ENCODE data around the gene HASPIN.

Gene HASPIN

DNA sequence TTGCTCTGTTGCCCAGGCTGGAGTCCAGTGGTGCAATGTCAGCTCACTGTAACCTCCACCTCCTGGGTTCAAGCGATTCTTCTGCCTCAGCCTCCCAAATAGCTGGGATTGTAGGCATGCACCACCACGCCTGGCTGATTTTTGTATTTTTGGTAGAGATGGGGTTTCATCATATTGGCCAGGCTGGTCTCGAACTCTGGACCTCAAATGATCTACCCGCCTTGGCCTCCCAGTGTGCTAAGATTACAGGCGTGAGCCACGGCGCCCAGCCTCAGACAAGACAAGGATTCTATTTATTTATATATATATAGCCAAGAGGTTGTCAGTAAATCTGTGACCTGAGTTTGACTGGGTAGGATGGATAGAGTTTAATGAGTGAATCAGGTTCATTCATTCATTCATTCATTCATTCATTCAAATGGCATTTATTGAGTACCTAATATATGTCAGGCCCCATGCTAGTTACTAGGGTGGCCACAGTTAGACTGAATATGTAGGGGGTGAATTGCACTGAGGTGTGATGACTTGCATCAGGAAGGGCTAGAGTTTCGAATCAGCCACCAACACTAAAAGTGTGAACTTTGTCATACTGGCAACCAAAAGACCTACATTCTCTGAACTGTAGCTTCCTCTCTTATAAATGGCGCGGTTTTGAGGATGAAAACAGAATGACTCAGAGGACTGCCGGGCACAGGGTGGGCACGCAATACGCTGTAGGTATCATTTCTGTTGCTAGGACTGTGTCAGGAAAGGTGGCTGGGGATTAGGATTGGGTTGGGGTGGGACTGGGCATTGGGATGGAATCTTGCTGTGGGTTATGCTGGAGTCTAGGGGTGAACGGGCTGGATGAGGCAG is 39.4 kb downstream of the HASPIN start:
- DNase-seq (ENCODE audit: extremely low read depth in 1 of 2, low read depth in 1 of 2): no peak

DNA sequence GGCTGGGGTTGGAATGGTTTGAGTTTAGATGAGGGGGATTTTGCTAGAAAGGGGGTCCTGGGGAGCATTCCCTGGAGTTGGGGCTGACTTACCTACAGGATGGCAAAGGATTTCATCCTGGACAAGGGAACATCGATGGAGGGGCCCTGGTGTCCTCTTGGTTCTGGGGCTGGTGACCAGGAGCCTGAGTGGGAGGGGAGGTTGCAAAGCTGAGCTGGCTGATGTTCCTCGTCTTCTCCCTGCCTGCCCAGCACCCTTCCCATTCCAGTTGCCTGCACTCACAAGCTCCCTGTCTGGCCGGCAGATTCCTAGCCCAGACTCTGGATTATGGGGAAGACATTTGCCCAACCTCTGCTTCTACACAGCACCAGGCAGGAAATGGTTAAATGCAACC is 40.1 kb downstream of the HASPIN start:
- DNase-seq (ENCODE audit: extremely low read depth in 1 of 2, low read depth in 1 of 2): no peak

DNA sequence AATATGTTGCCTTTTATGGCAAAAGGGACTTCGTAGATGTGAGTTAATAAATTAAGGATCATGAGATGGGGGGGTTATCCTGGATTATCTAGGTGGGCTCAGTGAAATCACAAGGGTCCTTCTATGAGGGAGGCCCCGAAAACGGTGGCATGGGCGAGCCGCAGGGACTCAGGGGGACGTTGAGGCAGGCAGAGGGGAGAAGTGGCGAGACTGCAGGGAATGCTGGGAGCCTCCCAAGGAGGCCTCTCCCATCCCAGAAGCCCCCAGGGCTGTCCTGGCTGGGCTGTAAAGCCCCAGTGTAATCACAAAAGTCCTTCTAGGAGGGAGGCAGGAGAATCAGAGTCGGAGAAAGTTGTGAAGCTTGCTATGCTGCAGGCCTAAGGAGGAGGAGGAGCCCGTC is 42.3 kb downstream of the HASPIN start:
- no peak for DNase-seq (ENCODE audit: extremely low read depth in 1 of 2, low read depth in 1 of 2)

DNA sequence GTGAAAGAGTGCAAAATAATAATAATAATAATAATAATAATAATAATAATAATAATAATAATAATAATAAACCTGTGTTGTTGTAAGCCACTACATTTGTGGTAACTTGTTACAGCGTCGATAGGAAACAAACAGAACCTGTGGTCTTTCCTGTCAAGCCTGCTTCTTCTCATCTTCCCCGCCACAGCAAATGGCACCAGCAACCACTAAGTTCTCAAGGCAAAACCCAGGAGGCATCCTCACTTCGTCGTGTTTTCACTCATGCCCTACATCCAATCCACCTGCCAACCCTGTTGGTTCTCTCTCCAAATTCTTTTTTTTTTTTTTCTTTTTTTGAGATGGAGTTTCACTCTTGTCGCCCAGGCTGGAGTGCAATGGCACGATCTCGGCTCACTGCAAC is 43.1 kb downstream of the HASPIN start:
- no peak for DNase-seq (ENCODE audit: extremely low read depth in 1 of 2, low read depth in 1 of 2)

DNA sequence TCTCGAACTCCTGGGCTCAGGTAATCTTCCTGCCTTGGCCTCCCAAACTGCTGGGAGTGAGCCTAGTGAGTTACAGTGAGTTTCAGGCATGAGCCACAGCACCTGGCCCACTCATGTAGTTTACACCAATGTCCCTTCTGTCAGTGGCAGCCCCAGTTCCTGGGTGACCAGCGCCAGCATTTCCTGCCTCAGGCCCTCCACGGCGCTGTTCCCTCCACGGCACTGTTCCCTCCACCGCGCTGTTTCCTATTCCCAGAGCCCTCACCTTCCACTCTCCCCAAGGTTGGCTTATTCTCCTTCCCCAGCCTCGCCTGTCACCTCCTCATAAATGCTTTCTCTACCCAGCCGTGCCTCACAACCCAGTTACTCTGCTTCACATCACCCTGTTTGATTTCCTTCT is 44.6 kb downstream of the HASPIN start:
- DNase-seq (ENCODE audit: extremely low read depth in 1 of 2, low read depth in 1 of 2): no peak

DNA sequence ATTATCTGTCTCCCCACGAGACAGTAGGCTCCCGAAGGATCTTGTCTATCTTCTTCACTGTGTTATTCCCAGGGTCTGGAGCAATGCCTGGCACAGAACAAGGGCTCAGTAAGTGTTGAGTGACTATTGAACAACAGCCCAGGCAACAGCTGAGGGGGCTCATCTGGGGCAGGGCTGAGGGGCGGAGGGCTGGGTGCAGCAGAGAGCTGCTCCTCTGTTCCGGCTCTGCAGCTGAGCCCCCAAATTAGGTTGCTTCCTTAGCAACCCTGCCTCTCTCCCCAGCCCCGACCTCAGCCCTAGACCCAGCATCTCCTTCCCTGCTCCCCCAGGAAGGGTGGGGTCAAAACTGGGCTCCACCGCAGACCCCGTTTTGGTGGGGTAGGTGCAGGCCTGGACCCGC is 45.1 kb downstream of the HASPIN start:
- no peak for DNase-seq (ENCODE audit: extremely low read depth in 1 of 2, low read depth in 1 of 2)

DNA sequence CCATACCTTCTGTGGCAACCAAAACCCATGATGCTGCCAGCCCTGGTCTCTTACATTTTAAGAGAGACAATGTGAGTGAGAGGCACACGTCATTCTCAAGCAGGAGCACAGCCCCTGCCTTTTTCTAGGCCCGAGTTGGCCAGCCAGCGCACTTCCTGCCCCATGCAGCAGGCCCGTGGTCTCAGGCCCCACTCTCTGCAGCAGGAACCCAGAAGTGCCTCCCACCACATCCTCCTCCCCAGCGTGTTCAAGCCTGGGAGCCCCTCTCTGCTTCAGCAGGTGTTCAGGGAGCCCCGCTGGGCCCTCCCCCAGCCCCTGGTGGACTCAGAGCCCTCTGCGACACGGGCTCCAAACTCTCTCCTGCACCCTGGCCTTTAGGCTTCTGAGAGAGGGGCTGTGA is 46.8 kb downstream of the HASPIN start:
- DNase-seq (ENCODE audit: extremely low read depth in 1 of 2, low read depth in 1 of 2): peak in 1 of 2 donors; percentile 27

DNA sequence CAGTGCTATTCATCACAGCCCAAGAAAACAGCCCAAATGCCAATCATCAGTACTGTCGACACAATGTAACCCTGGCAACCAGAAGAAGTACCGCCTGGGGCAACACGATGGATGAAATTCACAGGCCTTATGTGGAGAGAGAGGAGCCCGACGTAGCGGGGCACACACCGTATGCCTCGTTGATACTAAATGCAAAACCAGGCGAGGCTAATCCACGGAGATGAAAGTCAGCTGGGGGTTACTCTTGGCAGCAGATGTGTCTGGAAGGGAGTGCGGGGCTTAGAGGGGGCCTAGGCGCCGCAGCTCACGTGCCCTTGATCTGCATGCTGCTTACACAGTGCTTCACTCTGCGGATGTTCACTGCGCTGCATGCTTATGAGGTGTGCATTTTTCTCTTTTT is 47.4 kb downstream of the HASPIN start:
- no peak for DNase-seq (ENCODE audit: extremely low read depth in 1 of 2, low read depth in 1 of 2)

DNA sequence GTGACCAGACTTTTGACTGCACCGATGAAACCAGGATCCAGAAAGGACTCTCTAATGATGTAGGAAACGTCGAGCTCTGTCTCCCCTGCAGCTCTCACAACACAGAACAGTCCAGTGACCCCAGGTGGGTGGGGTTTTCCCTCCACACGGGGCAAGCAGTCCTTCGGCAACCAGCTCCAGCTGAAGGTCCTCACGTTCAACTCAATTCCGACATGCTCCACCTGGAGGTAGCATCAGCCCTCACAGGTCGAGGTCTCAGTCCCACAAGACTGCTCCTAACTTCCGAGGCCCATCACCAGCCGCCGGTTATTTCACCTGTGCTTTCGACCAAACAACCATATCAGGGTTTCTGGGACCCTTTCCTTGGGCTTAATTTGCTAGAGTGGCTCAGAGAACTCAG is 49.1 kb downstream of the HASPIN start:
- DNase-seq (ENCODE audit: extremely low read depth in 1 of 2, low read depth in 1 of 2): no peak

DNA sequence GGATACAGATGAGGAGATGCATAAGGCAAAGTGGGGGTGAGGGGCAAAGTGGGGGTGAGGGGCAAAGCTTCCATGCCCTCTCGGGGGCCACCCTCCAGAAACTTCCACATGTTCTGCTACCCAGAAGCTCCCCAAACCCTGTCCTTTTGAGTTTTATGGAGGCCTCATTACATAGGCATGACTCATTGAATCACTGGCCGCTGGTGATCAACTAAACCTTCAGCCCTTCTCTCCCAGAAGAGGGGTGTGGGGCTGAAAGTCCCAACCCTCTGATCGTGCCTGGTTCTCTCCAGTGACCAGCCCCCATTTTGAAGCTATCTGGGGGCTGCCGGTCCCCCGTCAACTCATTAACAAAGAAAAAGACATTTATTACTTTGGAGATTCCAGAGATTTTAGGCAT is 49.8 kb downstream of the HASPIN start:
- DNase-seq (ENCODE audit: extremely low read depth in 1 of 2, low read depth in 1 of 2): no peak

DNA sequence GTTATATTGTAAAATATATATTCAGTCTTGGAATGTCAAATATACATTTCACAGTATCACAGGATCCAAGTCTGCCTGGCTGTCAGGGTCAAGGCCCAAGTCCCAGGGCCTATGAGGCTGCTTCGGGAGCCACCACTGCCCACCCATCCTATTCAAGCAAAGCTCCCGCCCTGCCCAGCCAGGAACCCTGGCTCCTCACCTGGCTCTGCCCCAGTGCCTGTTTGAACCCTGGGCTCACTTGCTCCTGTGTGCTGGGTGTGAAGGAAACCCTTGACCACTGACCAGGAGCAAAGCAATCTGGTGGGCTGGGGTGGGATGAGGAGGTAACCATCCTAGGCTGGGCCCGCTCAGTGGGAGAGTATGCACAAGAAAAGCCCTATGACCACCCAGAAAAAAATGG is 50.3 kb downstream of the HASPIN start:
- no peak for DNase-seq (ENCODE audit: extremely low read depth in 1 of 2, low read depth in 1 of 2)
